Activated CD8-positive, alpha-beta T cell treated with anti-CD3 and anti-CD28 coated beads for 36 hours (primary cell): Measurements from ENCODE around the gene MARK1. TPM values are rescaled to one million over a fixed set of nuclear protein-coding genes. Genes with fewer than 3 reads are reported as not detected.

Experiments used
- ATAC-seq: fragments of 200-7000 bp; cut with Tn5 transposase; one replicate; pipeline ENCODE4 v1.10.0; 2021; ENCODE audit warnings: mild to moderate bottlenecking, moderate library complexity
- CTCF ChIA-PET: fragments of 350-600 bp; sonication (Branson Sonifier 250); formaldehyde crosslinking; loops from one replicate; lab custom pipeline; 2021; ENCODE audit warnings: antibody characterized with exemption; lab: Charles Lee
- POLR2A ChIA-PET: fragments of 350-600 bp; sonication (Branson Sonifier 250); formaldehyde crosslinking; loops from one replicate; lab custom pipeline; 2021; ENCODE audit warnings: antibody characterized with exemption; lab: Charles Lee
- DNase-seq: peaks from one replicate; pipeline ENCODE4 v3.0.0-alpha.2; 2020
- H3K27ac Mint-ChIP-seq: one replicate; pipeline ENCODE4 v1.8.0; 2021; ENCODE audit warnings: mild to moderate bottlenecking, mixed read lengths
- H3K27me3 Mint-ChIP-seq: one replicate; pipeline ENCODE4 v1.8.0; 2021; ENCODE audit warnings: mixed read lengths
- H3K36me3 Mint-ChIP-seq: one replicate; pipeline ENCODE4 v1.8.0; 2021; ENCODE audit warnings: low read depth, mixed read lengths
- H3K4me1 Mint-ChIP-seq: one replicate; pipeline ENCODE4 v1.8.0; 2021; ENCODE audit warnings: low read depth, mixed read lengths
- H3K4me3 Mint-ChIP-seq: one replicate; pipeline ENCODE4 v1.8.0; 2021; ENCODE audit warnings: mild to moderate bottlenecking, moderate library complexity, mixed read lengths
- H3K9me3 Mint-ChIP-seq: one replicate; pipeline ENCODE4 v1.8.0; 2021; ENCODE audit warnings: mixed read lengths
- intact Hi-C: fragments of 100-400 bp; cut with micrococcal nuclease; formaldehyde crosslinking; loops from one replicate; pipeline ENCODE4 v1.10.0; 2022
- total RNA-seq, 2 experiments: library from RNA; stranded (reverse); gene quantifications; one replicate each; pipeline ENCODE4 v1.2.3, GENCODE V29; 2021
- TF ChIP-seq, protein P1 (sequence below): fragments of 200-600 bp; IDR thresholded peaks from one replicate; pipeline ENCODE4 v1.8.0; 2022; ENCODE audit warnings: antibody characterized with exemption, mild to moderate bottlenecking

MARK1 gene
- total RNA-seq, 2 experiments from 2014 or later: not detected

DNA sequence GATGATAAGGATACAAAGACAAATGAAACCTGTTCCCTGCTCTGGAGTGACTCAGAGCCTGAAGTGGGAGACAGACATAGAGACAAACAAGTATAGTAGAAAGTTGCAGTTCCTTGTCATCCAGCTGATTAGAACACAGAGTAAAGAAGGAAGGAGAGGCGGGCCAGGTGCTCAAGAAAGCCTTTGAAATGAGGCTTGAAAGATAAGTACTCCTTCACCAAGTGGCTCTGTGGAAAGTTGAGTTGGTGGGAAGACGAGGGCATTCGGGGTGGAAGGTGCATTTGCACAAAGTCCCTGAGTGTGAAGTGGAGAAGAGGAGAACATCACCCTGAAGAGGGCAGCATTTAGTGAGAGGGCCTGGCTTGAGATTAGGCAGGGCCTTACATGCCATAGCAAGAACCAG lies 17.0 kb downstream of the MARK1 start:
- Mint-ChIP-seq H3K27ac (no peak overlapping the region), H3K4me3 (no peak overlapping the region), H3K36me3 (no peaks in the 10 kb centered on the region), H3K9me3 (no peaks in the 10 kb centered on the region), H3K27me3 (peaks cover 16% of the 10 kb centered on the region), H3K4me1 (no peaks in the 10 kb centered on the region)
- DNase-seq: no peak
- ChIA-PET CTCF (no interaction called here), POLR2A (no interaction called here)
- TF ChIP-seq, protein P1, sequence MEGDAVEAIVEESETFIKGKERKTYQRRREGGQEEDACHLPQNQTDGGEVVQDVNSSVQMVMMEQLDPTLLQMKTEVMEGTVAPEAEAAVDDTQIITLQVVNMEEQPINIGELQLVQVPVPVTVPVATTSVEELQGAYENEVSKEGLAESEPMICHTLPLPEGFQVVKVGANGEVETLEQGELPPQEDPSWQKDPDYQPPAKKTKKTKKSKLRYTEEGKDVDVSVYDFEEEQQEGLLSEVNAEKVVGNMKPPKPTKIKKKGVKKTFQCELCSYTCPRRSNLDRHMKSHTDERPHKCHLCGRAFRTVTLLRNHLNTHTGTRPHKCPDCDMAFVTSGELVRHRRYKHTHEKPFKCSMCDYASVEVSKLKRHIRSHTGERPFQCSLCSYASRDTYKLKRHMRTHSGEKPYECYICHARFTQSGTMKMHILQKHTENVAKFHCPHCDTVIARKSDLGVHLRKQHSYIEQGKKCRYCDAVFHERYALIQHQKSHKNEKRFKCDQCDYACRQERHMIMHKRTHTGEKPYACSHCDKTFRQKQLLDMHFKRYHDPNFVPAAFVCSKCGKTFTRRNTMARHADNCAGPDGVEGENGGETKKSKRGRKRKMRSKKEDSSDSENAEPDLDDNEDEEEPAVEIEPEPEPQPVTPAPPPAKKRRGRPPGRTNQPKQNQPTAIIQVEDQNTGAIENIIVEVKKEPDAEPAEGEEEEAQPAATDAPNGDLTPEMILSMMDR: no peak
- ATAC-seq: no peak
- intact Hi-C loops: no loop called here

DNA sequence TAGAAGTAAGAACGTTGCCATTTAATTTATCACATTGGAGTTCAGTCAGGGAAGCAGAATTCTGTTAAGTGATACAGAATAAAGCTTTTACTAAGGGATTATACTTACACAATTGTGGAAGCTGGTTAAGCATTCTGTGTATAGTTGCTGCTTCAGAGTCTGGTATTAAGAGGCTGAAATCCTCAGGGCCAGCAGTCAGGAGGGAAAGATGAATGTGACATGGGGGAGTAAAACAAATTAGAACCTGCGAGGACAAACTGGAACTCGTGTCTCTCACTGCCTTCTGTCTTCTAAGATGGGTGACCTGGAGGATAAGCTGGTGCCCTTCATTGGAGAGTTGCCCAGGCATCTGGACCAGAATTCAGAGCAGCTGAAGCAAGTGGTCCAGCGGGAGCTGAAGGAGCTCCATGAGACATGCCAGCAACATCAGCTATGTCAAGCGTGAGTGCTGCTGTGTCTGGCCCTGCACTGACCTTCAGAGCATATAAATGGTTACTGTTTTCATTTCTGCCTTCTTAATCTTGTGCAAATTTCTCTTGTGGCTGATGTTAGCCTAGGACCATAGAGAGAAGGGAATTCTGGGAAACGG lies 23.0 kb downstream of the MARK1 start:
- Mint-ChIP-seq H3K9me3 (no peaks in the 10 kb centered on the region), H3K4me1 (no peaks in the 10 kb centered on the region), H3K27ac (no peak overlapping the region), H3K4me3 (no peak overlapping the region), H3K36me3 (no peaks in the 10 kb centered on the region), H3K27me3 (peaks cover 7% of the 10 kb centered on the region)
- intact Hi-C loops: no loop called here
- CTCF ChIA-PET: no interaction called here
- TF ChIP-seq, protein P1: no peak
- ATAC-seq (no peak), DNase-seq (no peak)
- POLR2A ChIA-PET: no interaction called here

- H3K4me1 Mint-ChIP-seq: no peaks in the 10 kb centered on the region
- H3K27me3 Mint-ChIP-seq: peaks cover 7% of the 10 kb centered on the region
- POLR2A ChIA-PET: interaction anchor here (0.6 kb wide), 1 partner anchor 1448 kb away, joined by 3 read pairs; no protein-coding TSS in a partner anchor
- CTCF ChIA-PET: no interaction called here
- ATAC-seq (no peak), DNase-seq (no peak)
- no peaks in the 10 kb centered on the region for H3K9me3 Mint-ChIP-seq
- intact Hi-C loops: no loop called here
- H3K4me3 Mint-ChIP-seq: no peak overlapping the region
- TF ChIP-seq, protein P1: no peak
- H3K36me3 Mint-ChIP-seq: no peaks in the 10 kb centered on the region
- no peak overlapping the region for H3K27ac Mint-ChIP-seq
Observed at GRCh38 chr1:220551718-220552117, 23.8 kb downstream of the MARK1 start.

DNA sequence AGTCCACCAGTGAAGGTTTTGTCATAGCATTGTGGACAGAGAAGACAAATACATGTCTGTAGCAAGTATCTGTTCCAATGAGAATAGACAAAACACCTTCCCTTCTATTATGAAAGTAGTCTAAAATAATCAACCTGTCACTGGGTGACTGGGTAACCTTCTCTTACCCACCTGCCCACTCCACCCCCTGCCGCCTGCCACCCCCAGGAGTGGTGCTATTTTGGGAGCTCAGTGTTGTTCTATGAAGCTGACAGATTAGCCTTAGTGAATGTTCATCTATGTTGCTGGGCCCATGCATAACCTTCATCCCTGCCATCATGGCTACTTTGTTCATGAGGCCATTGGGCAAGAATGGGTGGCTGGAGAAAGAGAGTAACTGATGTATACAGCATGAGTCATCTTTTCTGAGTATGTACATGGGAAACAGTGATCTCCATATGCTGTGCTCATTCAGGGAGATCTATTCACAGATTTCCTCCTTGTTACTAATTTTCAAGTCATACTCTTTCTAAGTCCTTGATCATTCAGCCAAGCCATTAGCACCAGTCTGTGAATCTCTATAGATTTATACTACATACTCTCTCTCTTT lies 24.8 kb downstream of the MARK1 start:
- CTCF ChIA-PET: no interaction called here
- no peak for ATAC-seq
- no peaks in the 10 kb centered on the region for H3K36me3 Mint-ChIP-seq

GRCh38 chr1:220556641-220557040 lies 28.7 kb downstream of the MARK1 start:
- ATAC-seq (no peak), DNase-seq (no peak)
- H3K4me3 Mint-ChIP-seq: no peak overlapping the region
- H3K36me3 Mint-ChIP-seq: no peaks in the 10 kb centered on the region
- H3K4me1 Mint-ChIP-seq: no peaks in the 10 kb centered on the region
- no peak overlapping the region for H3K27ac Mint-ChIP-seq
- no peaks in the 10 kb centered on the region for H3K9me3 Mint-ChIP-seq
- CTCF ChIA-PET: no interaction called here
- H3K27me3 Mint-ChIP-seq: peaks cover 5% of the 10 kb centered on the region
- POLR2A ChIA-PET: no interaction called here
- intact Hi-C loops: no loop called here
- TF ChIP-seq, protein P1: no peak

More for the DNA sequence above, 24.8 kb downstream of the MARK1 start:
- POLR2A ChIA-PET: no interaction called here
- no peak for DNase-seq
- Mint-ChIP-seq H3K4me3 (no peak overlapping the region), H3K27ac (no peak overlapping the region), H3K4me1 (no peaks in the 10 kb centered on the region), H3K27me3 (peaks cover 8% of the 10 kb centered on the region), H3K9me3 (no peaks in the 10 kb centered on the region)
- intact Hi-C loops: no loop called here
- TF ChIP-seq, protein P1: no peak
